Hypothalamus (tissue), 51 donors: ENCODE data around the gene DOK6.
"Not testable (repeated sequence)": the region's sequence is repeated elsewhere in the genome, so short reads cannot be mapped to it uniquely, and the experiment has no call there.

Experiments used
- DNase-seq, 51 donors: peaks; one replicate each; lab custom pipeline; 2025; lab: John Stamatoyannopoulos, UW

The DOK6 gene

GRCh38 chr18:69843015-69843414 is 442.3 kb downstream of the DOK6 start:
- no peak for DNase-seq

GRCh38 chr18:69844656-69845055 is 444.0 kb downstream of the DOK6 start:
- no peak for DNase-seq

- DNase-seq = no peak
These were observed 445.2 kb downstream of the DOK6 start for GRCh38 chr18:69845593-69846506.

GRCh38 chr18:69853051-69853450 is 452.4 kb downstream of the DOK6 start:
- DNase-seq = no peak

- DNase-seq = no peak
These were observed 453.8 kb downstream of the DOK6 start for GRCh38 chr18:69854455-69854854.

- no peak for DNase-seq
These were observed 458.2 kb downstream of the DOK6 start for GRCh38 chr18:69858897-69859296.

GRCh38 chr18:69864802-69865201 is 464.1 kb downstream of the DOK6 start:
- not testable (repeated sequence) for DNase-seq

- no peak for DNase-seq
These were observed 465.1 kb downstream of the DOK6 start for GRCh38 chr18:69865776-69866175.

- DNase-seq = no peak
These were observed 465.5 kb downstream of the DOK6 start for GRCh38 chr18:69866212-69866611.

GRCh38 chr18:69870736-69871135 is 470.0 kb downstream of the DOK6 start:
- DNase-seq = no peak

GRCh38 chr18:69871363-69871762 is 470.7 kb downstream of the DOK6 start:
- DNase-seq = no peak

GRCh38 chr18:69872661-69873060 is 472.0 kb downstream of the DOK6 start:
- DNase-seq = peak in 1 of 51 donors; percentile 36

- no peak for DNase-seq
These were observed 473.4 kb downstream of the DOK6 start for GRCh38 chr18:69874058-69874457.

- no peak for DNase-seq
These were observed 475.8 kb downstream of the DOK6 start for GRCh38 chr18:69876490-69876889.

- no peak for DNase-seq
These were observed 477.7 kb downstream of the DOK6 start for GRCh38 chr18:69878213-69878933.

- not testable (repeated sequence) for DNase-seq
These were observed 478.4 kb downstream of the DOK6 start for GRCh38 chr18:69879051-69879450.

- DNase-seq = no peak
These were observed 479.4 kb downstream of the DOK6 start for GRCh38 chr18:69880083-69880482.

GRCh38 chr18:69882965-69883668 is 482.4 kb downstream of the DOK6 start:
- DNase-seq = no peak

- no peak for DNase-seq
These were observed 483.1 kb downstream of the DOK6 start for GRCh38 chr18:69883781-69884180.

- no peak for DNase-seq
These were observed 484.7 kb downstream of the DOK6 start for GRCh38 chr18:69885355-69885754.

GRCh38 chr18:69885841-69886531 is 485.3 kb downstream of the DOK6 start:
- no peak for DNase-seq
